ENCODE results near the gene CACNG1. TPM values are rescaled to one million over a fixed set of nuclear protein-coding genes. Genes with fewer than 3 reads are reported as not detected.

Gene CACNG1
- total and polyA plus RNA-seq, 2 experiments from 2014 or later, result not detected

DNA sequence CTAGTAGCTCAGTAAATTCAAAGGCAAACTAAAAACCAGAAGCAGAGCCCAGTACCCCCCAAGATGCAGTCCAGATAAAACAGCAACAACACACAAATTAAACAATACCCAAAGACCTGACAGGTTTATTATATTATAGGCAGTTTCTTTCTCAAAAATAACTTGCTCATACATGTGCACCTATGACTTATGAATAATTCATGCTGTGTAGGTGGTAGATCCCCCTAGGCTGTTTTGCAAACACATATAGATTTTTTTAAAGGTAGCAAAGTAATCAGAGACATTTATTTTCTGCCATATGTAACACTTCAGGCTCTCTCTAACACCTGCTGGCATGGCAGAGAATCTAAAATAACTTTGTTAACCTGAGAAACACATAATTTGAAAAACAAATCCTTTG, 27.2 kb downstream of the CACNG1 start:
- no peaks in the 10 kb centered on the region for H3K9me2 ChIP-seq (replicated peaks; ENCODE audit: insufficient read depth)
- no peak overlapping the region for H3K4me2 ChIP-seq
- H2AFZ ChIP-seq, result no peak overlapping the region
- no peaks in the 10 kb centered on the region for H3K79me2 ChIP-seq
- H3K36me3 ChIP-seq (replicated peaks; ENCODE audit: insufficient read depth, low read depth), result no peaks in the 10 kb centered on the region
- no peaks in the 10 kb centered on the region for H3K27me3 ChIP-seq
- no peak overlapping the region for H3K4me3 ChIP-seq
- H3K27ac ChIP-seq, result no peak overlapping the region
- TF ChIP-seq CTCF (IDR thresholded peaks at IDR 0.05; ENCODE audit: poor library complexity), result no peak
- no peak for TF ChIP-seq EZH2 (IDR thresholded peaks at IDR 0.05; ENCODE audit: borderline replicate concordance)
- no peak for TF ChIP-seq EZH2phosphoT487 (IDR thresholded peaks at IDR 0.05; ENCODE audit: low read depth, severe bottlenecking, unreplicated experiment)
- H4K20me1 ChIP-seq (ENCODE audit: insufficient read depth, poor library complexity, severe bottlenecking), result no peaks in the 10 kb centered on the region
- no peaks in the 10 kb centered on the region for H3K9me3 ChIP-seq (ENCODE audit: low read depth)
- H3K4me1 ChIP-seq (ENCODE audit: insufficient read depth), result peaks cover 4% of the 10 kb centered on the region
- DNase-seq (ENCODE audit: low spot score), result no peak

- WGBS (ENCODE audit: low lambda C conversion rate, missing lambda C conversion rate), result 88% methylated on average over 3 of the region's 3 CpGs
- H3K4me3 ChIP-seq, result no peak overlapping the region
- no peak for DNase-seq (ENCODE audit: low spot score)
- H3K27ac ChIP-seq, result no peak overlapping the region
- H3K9me3 ChIP-seq (ENCODE audit: low read depth), result no peaks in the 10 kb centered on the region
- no peaks in the 10 kb centered on the region for H3K27me3 ChIP-seq
- no peaks in the 10 kb centered on the region for H4K20me1 ChIP-seq (ENCODE audit: insufficient read depth, poor library complexity, severe bottlenecking)
- no peaks in the 10 kb centered on the region for H3K36me3 ChIP-seq (replicated peaks; ENCODE audit: insufficient read depth, low read depth)
- H3K4me2 ChIP-seq, result no peak overlapping the region
- no peak overlapping the region for H2AFZ ChIP-seq
- H3K9me2 ChIP-seq (replicated peaks; ENCODE audit: insufficient read depth), result no peaks in the 10 kb centered on the region
- TF ChIP-seq EZH2 (IDR thresholded peaks at IDR 0.05; ENCODE audit: borderline replicate concordance) (no peak), CTCF (IDR thresholded peaks at IDR 0.05; ENCODE audit: poor library complexity) (no peak), EZH2phosphoT487 (IDR thresholded peaks at IDR 0.05; ENCODE audit: low read depth, severe bottlenecking, unreplicated experiment) (no peak)
- H3K79me2 ChIP-seq, result no peaks in the 10 kb centered on the region
- H3K4me1 ChIP-seq (ENCODE audit: insufficient read depth), result peaks cover 6% of the 10 kb centered on the region
Observed at GRCh38 chr17:67072885-67073284, 28.5 kb downstream of the CACNG1 start.

DNA sequence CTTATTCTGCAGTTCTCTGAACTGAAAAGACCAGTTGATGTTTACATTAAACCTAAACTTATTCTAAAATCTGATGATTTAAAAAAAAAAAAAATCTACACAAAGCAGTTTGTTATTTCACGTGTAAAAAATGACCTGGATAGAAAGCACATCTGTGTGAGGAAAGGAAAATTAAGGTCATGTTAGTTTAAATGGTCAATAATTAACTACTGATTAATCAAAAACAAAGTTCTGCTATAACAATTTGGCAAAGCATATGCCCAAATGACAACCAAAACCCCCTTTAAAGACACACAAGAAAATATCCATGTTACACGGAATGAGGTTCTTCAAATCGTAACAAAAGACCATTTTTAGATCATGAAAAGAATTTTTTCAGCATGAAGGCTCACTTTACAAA, 30.4 kb downstream of the CACNG1 start:
- Histone ChIP-seq H3K4me3 (no peak overlapping the region), H3K9me3 (ENCODE audit: low read depth) (no peaks in the 10 kb centered on the region), H3K79me2 (no peaks in the 10 kb centered on the region), H4K20me1 (ENCODE audit: insufficient read depth, poor library complexity, severe bottlenecking) (no peaks in the 10 kb centered on the region), H3K36me3 (replicated peaks; ENCODE audit: insufficient read depth, low read depth) (no peaks in the 10 kb centered on the region), H3K27me3 (no peaks in the 10 kb centered on the region), H3K4me2 (no peak overlapping the region), H3K27ac (no peak overlapping the region), H3K9me2 (replicated peaks; ENCODE audit: insufficient read depth) (no peaks in the 10 kb centered on the region), H2AFZ (no peak overlapping the region), H3K4me1 (ENCODE audit: insufficient read depth) (peaks cover 6% of the 10 kb centered on the region)
- 75% methylated on average over 3 of the region's 3 CpGs for WGBS (ENCODE audit: low lambda C conversion rate, missing lambda C conversion rate)
- DNase-seq (ENCODE audit: low spot score), result no peak
- TF ChIP-seq EZH2phosphoT487 (IDR thresholded peaks at IDR 0.05; ENCODE audit: low read depth, severe bottlenecking, unreplicated experiment) (no peak), CTCF (IDR thresholded peaks at IDR 0.05; ENCODE audit: poor library complexity) (no peak), EZH2 (IDR thresholded peaks at IDR 0.05; ENCODE audit: borderline replicate concordance) (no peak)

GRCh38 chr17:67076290-67076689, 31.9 kb downstream of the CACNG1 start:
- no peaks in the 10 kb centered on the region for H3K9me2 ChIP-seq (replicated peaks; ENCODE audit: insufficient read depth)
- 33% methylated on average over 7 of the region's 7 CpGs for WGBS (ENCODE audit: low lambda C conversion rate, missing lambda C conversion rate)
- no peak overlapping the region for H2AFZ ChIP-seq
- H3K4me1 ChIP-seq (ENCODE audit: insufficient read depth), result peaks cover 6% of the 10 kb centered on the region
- peak overlapping the region; percentile 46 for H3K27ac ChIP-seq
- peak overlapping the region; percentile 43 for H3K4me2 ChIP-seq
- no peaks in the 10 kb centered on the region for H3K27me3 ChIP-seq
- no peaks in the 10 kb centered on the region for H3K9me3 ChIP-seq (ENCODE audit: low read depth)
- H3K36me3 ChIP-seq (replicated peaks; ENCODE audit: insufficient read depth, low read depth), result no peaks in the 10 kb centered on the region
- H3K79me2 ChIP-seq, result no peaks in the 10 kb centered on the region
- no peak overlapping the region for H3K4me3 ChIP-seq
- no peaks in the 10 kb centered on the region for H4K20me1 ChIP-seq (ENCODE audit: insufficient read depth, poor library complexity, severe bottlenecking)
- DNase-seq (ENCODE audit: low spot score), result peak; percentile 58
- TF ChIP-seq CTCF (IDR thresholded peaks at IDR 0.05; ENCODE audit: poor library complexity), result no peak
- no peak for TF ChIP-seq EZH2phosphoT487 (IDR thresholded peaks at IDR 0.05; ENCODE audit: low read depth, severe bottlenecking, unreplicated experiment)
- no peak for TF ChIP-seq EZH2 (IDR thresholded peaks at IDR 0.05; ENCODE audit: borderline replicate concordance)

Data from hepatocyte (in vitro differentiated cells).